NCI-H1436 (cell line): Measurements from ENCODE around the gene GTF2B.
A peak's percentile ranks its signal among the peaks of the same experiment; 100 is the strongest.
"Not testable (repeated sequence)": the region's sequence is repeated elsewhere in the genome, so short reads cannot be mapped to it uniquely, and the experiment has no call there.

Experiments used
- DNase-seq: peaks from one replicate; lab custom pipeline; 2025; lab: John Stamatoyannopoulos, UW

GTF2B gene

GRCh38 chr1:88891318-88891950 is at the start of gene GTF2B:
Gene GTF2B (minus strand): TSS chr1:88891567. CDS start chr1:88891499, 68 bp downstream.
- peak; percentile 88 for DNase-seq

- not testable (repeated sequence) for DNase-seq
Observed at GRCh38 chr1:88938528-88938927, 47.2 kb upstream of the GTF2B start.

- no peak for DNase-seq
Observed at GRCh38 chr1:88936760-88937342, 45.5 kb upstream of the GTF2B start.

- DNase-seq, result no peak
Observed at GRCh38 chr1:88936223-88936523, 44.8 kb upstream of the GTF2B start.

- DNase-seq, result no peak
Observed at GRCh38 chr1:88935522-88936222, 44.3 kb upstream of the GTF2B start.

GRCh38 chr1:88930176-88930575 is 38.8 kb upstream of the GTF2B start:
- not testable (repeated sequence) for DNase-seq

GRCh38 chr1:88923224-88923623 is 31.9 kb upstream of the GTF2B start:
- no peak for DNase-seq

- DNase-seq, result no peak
Observed at GRCh38 chr1:88922214-88922613, 30.8 kb upstream of the GTF2B start.

- no peak for DNase-seq
Observed at GRCh38 chr1:88920845-88921244, 29.5 kb upstream of the GTF2B start.

- no peak for DNase-seq
Observed at GRCh38 chr1:88917321-88918025, 26.1 kb upstream of the GTF2B start.

GRCh38 chr1:88916883-88917282 is 25.5 kb upstream of the GTF2B start:
- DNase-seq, result no peak

GRCh38 chr1:88911800-88912199 is 20.4 kb upstream of the GTF2B start:
- DNase-seq, result not testable (repeated sequence)

GRCh38 chr1:88911161-88911560 is 19.8 kb upstream of the GTF2B start:
- no peak for DNase-seq

- no peak for DNase-seq
Observed at GRCh38 chr1:88910401-88910800, 19.0 kb upstream of the GTF2B start.

- no peak for DNase-seq
Observed at GRCh38 chr1:88900883-88901282, 9.5 kb upstream of the GTF2B start.

GRCh38 chr1:88897070-88897730 is 5.8 kb upstream of the GTF2B start:
- no peak for DNase-seq

- peak; percentile 87 for DNase-seq
Observed at GRCh38 chr1:88892357-88892877, 1.1 kb upstream of the GTF2B start.

- no peak for DNase-seq
Observed at GRCh38 chr1:88891951-88892340, 579 bp upstream of the GTF2B start.

GRCh38 chr1:88890791-88891317 is 513 bp downstream of the GTF2B start:
- DNase-seq, result no peak

GRCh38 chr1:88890131-88890530 is 1.2 kb downstream of the GTF2B start:
- no peak for DNase-seq

GRCh38 chr1:88888750-88889149 is 2.6 kb downstream of the GTF2B start:
- no peak for DNase-seq

GRCh38 chr1:88885933-88886332 is 5.4 kb downstream of the GTF2B start:
- no peak for DNase-seq
